HG02884 (cell line): ENCODE results near the gene TBC1D5.
A peak's percentile ranks its signal among the peaks of the same experiment; 100 is the strongest.
"Not testable (repeated sequence)": the region's sequence is repeated elsewhere in the genome, so short reads cannot be mapped to it uniquely, and the experiment has no call there.

Experiments used
- ATAC-seq: cut with Tn5 transposase; IDR thresholded peaks from one replicate; pipeline ENCODE4 v1.9.1; 2021; ENCODE audit warnings: mild to moderate bottlenecking, moderate library complexity; ENCODE audit not compliant: unreplicated experiment

The TBC1D5 gene

GRCh38 chr3:17717411-17717810 is 25.0 kb downstream of the TBC1D5 start:
- ATAC-seq: no peak

GRCh38 chr3:17714473-17714872 is 28.0 kb downstream of the TBC1D5 start:
- no peak for ATAC-seq

- ATAC-seq: no peak
Measured at GRCh38 chr3:17709236-17709810, 33.1 kb downstream of the TBC1D5 start.

GRCh38 chr3:17707813-17708543 is 34.5 kb downstream of the TBC1D5 start:
- no peak for ATAC-seq

GRCh38 chr3:17705991-17706390 is 36.4 kb downstream of the TBC1D5 start:
- ATAC-seq: not testable (repeated sequence)

GRCh38 chr3:17699815-17700214 is 42.6 kb downstream of the TBC1D5 start:
- ATAC-seq: not testable (repeated sequence)

GRCh38 chr3:17695665-17696064 is 46.8 kb downstream of the TBC1D5 start:
- ATAC-seq: not testable (repeated sequence)

GRCh38 chr3:17693670-17693999 is 48.8 kb downstream of the TBC1D5 start:
- not testable (repeated sequence) for ATAC-seq

- ATAC-seq: not testable (repeated sequence)
Measured at GRCh38 chr3:17692846-17693669, 49.4 kb downstream of the TBC1D5 start.

GRCh38 chr3:17687566-17687965 is 54.9 kb downstream of the TBC1D5 start:
- ATAC-seq: no peak

GRCh38 chr3:17686613-17687012 is 55.8 kb downstream of the TBC1D5 start:
- ATAC-seq: no peak

GRCh38 chr3:17683542-17684207 is 58.8 kb downstream of the TBC1D5 start:
- no peak for ATAC-seq

GRCh38 chr3:17680530-17680929 is 61.9 kb downstream of the TBC1D5 start:
- ATAC-seq: no peak

- peak; percentile 88 for ATAC-seq
Measured at GRCh38 chr3:17678116-17678741, 64.2 kb downstream of the TBC1D5 start.

GRCh38 chr3:17674082-17674686 is 68.2 kb downstream of the TBC1D5 start:
- no peak for ATAC-seq

GRCh38 chr3:17672506-17672905 is 69.9 kb downstream of the TBC1D5 start:
- ATAC-seq: no peak

GRCh38 chr3:17670749-17671148 is 71.7 kb downstream of the TBC1D5 start:
- ATAC-seq: no peak

GRCh38 chr3:17664923-17665322 is 77.5 kb downstream of the TBC1D5 start:
- no peak for ATAC-seq

GRCh38 chr3:17656264-17656663 is 86.2 kb downstream of the TBC1D5 start:
- ATAC-seq: no peak

- peak; percentile 76 for ATAC-seq
Measured at GRCh38 chr3:17655743-17656142, 86.7 kb downstream of the TBC1D5 start.
